Measurements from ENCODE around the gene B4GALNT2.

- TF ChIP-seq, protein P1, sequence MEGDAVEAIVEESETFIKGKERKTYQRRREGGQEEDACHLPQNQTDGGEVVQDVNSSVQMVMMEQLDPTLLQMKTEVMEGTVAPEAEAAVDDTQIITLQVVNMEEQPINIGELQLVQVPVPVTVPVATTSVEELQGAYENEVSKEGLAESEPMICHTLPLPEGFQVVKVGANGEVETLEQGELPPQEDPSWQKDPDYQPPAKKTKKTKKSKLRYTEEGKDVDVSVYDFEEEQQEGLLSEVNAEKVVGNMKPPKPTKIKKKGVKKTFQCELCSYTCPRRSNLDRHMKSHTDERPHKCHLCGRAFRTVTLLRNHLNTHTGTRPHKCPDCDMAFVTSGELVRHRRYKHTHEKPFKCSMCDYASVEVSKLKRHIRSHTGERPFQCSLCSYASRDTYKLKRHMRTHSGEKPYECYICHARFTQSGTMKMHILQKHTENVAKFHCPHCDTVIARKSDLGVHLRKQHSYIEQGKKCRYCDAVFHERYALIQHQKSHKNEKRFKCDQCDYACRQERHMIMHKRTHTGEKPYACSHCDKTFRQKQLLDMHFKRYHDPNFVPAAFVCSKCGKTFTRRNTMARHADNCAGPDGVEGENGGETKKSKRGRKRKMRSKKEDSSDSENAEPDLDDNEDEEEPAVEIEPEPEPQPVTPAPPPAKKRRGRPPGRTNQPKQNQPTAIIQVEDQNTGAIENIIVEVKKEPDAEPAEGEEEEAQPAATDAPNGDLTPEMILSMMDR (conservative IDR thresholded peaks at IDR 0.05; ENCODE audit: low read depth, low read length) = peak; percentile 51; the same call in 1 of the 2 replicates
- TF ChIP-seq EZH2 (IDR thresholded peaks at IDR 0.05; ENCODE audit: low read length, unreplicated experiment) = no peak
Observed at GRCh38 chr17:49218941-49219913, 86.7 kb downstream of the B4GALNT2 start.

Data from PC-3 (cell line).